Peyer's patch (tissue), 4 donors: ENCODE measurements around the gene CD48. TPM values are rescaled to one million over a fixed set of nuclear protein-coding genes. Genes with fewer than 3 reads are reported as not detected.
A peak's percentile ranks its signal among the peaks of the same experiment; 100 is the strongest.

Experiments
- DNase-seq, 3 donors: peaks; one replicate each; pipeline ENCODE4 v3.0.0-alpha.2; 2017 to 2019
- H3K27ac ChIP-seq, 4 donors: fragments of 200-600 bp; sonication (generic); one replicate each; pipeline ENCODE4 v1.5.1; 2016 to 2019
- H3K27me3 ChIP-seq, 2 donors: fragments of 200-600 bp; sonication (generic); one replicate each; pipeline ENCODE4 v1.5.1; 2019
- H3K36me3 ChIP-seq, 3 donors: fragments of 200-600 bp; sonication (generic); one replicate each; pipeline ENCODE4 v1.5.1; 2016 to 2019
- H3K4me1 ChIP-seq, 4 donors: fragments of 200-600 bp; sonication (generic); one replicate each; pipeline ENCODE4 v1.5.1; 2016 to 2019
- H3K4me3 ChIP-seq, 4 donors: fragments of 200-600 bp; sonication (generic); 1 replicate in 3 of 4; 2 replicates in 1 of 4; pipeline ENCODE4 v1.5.1; 2016 to 2019; ENCODE audit warnings: mild to moderate bottlenecking in 1 of 4
- H3K9me3 ChIP-seq, 4 donors: fragments of 200-600 bp; sonication (generic); one replicate each; pipeline ENCODE4 v1.5.1; 2016 to 2019; ENCODE audit warnings: mild to moderate bottlenecking in 1 of 4
- POLR2A ChIP-seq, 2 donors: fragments of 450-650 bp; IDR thresholded peaks; one replicate each; pipeline ENCODE4 v1.5.1; 2017; ENCODE audit warnings: antibody characterized with exemption in 2 of 2, mild to moderate bottlenecking in 2 of 2, moderate library complexity in 2 of 2
- total RNA-seq, 4 donors: library from RNA; depleted of rRNA; stranded (reverse); fragments of >200 nt; gene quantifications; one replicate each; pipeline ENCODE4 v1.1.0, GENCODE V29; 2016
- TF ChIP-seq, protein P1 (sequence below), 6 experiments: fragments of 450-650 bp in 4 of 6; fragments of 200-600 bp in 2 of 6; sonication (generic) in 1 of 6; IDR thresholded peaks; one replicate each; pipeline ENCODE4 v1.5.1; 2017 to 2019; ENCODE audit warnings: antibody characterized with exemption in 6 of 6, mild to moderate bottlenecking in 3 of 6, moderate library complexity in 1 of 6

Gene CD48
- total RNA-seq, 4 donors from 2014 or later: 1.4 to 84.2 (median 9.9) TPM

- Histone ChIP-seq H3K9me3 (no peaks in the 10 kb centered on the region), H3K4me3 (no peak overlapping the region), H3K36me3 (no peaks in the 10 kb centered on the region), H3K4me1 (peaks cover 0 to 14% (median 0%) of the 10 kb centered on the region in 4 donors), H3K27ac (peak overlapping the region; percentile 46 to 70 (median 56)), H3K27me3 (no peaks in the 10 kb centered on the region)
- TF ChIP-seq POLR2A (IDR thresholded peaks at IDR 0.05): no peak
- TF ChIP-seq, protein P1, sequence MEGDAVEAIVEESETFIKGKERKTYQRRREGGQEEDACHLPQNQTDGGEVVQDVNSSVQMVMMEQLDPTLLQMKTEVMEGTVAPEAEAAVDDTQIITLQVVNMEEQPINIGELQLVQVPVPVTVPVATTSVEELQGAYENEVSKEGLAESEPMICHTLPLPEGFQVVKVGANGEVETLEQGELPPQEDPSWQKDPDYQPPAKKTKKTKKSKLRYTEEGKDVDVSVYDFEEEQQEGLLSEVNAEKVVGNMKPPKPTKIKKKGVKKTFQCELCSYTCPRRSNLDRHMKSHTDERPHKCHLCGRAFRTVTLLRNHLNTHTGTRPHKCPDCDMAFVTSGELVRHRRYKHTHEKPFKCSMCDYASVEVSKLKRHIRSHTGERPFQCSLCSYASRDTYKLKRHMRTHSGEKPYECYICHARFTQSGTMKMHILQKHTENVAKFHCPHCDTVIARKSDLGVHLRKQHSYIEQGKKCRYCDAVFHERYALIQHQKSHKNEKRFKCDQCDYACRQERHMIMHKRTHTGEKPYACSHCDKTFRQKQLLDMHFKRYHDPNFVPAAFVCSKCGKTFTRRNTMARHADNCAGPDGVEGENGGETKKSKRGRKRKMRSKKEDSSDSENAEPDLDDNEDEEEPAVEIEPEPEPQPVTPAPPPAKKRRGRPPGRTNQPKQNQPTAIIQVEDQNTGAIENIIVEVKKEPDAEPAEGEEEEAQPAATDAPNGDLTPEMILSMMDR (IDR thresholded peaks at IDR 0.05): no peak
- DNase-seq: peak in 1 of 3 donors; percentile 46
Observed at GRCh38 chr1:160639652-160640051, 72.0 kb downstream of the CD48 start.

GRCh38 chr1:160638926-160639325, 72.7 kb downstream of the CD48 start:
- Histone ChIP-seq H3K36me3 (no peaks in the 10 kb centered on the region), H3K4me1 (peaks cover 0 to 14% (median 0%) of the 10 kb centered on the region in 4 donors), H3K9me3 (no peaks in the 10 kb centered on the region), H3K27me3 (no peaks in the 10 kb centered on the region), H3K4me3 (no peak overlapping the region), H3K27ac (peak overlapping the region; percentile 46 to 70 (median 56))
- no peak for DNase-seq
- TF ChIP-seq, protein P1 (IDR thresholded peaks at IDR 0.05): no peak
- TF ChIP-seq POLR2A (IDR thresholded peaks at IDR 0.05): no peak

DNA sequence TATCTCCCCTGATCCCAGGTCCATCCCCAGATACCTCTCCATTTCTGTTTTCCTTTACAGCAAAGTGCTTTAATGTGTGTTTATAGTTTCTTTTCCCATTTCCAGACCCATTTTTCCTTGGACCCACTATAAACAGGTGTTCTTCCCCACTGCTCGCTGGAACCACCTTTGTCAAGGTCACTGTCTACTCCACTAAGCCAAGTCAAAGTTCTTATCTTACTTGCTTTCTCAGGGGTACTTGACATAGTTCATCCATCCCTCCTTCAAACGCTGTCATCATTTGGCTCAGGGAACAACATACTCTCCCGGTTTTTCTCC, 73.1 kb downstream of the CD48 start:
- Histone ChIP-seq H3K36me3 (no peaks in the 10 kb centered on the region), H3K27ac (peak overlapping the region; percentile 46 to 70 (median 56)), H3K9me3 (no peaks in the 10 kb centered on the region), H3K27me3 (no peaks in the 10 kb centered on the region), H3K4me1 (peaks cover 0 to 14% (median 0%) of the 10 kb centered on the region in 4 donors), H3K4me3 (no peak overlapping the region)
- TF ChIP-seq, protein P1 (IDR thresholded peaks at IDR 0.05): no peak
- no peak for TF ChIP-seq POLR2A (IDR thresholded peaks at IDR 0.05)
- DNase-seq: no peak

DNA sequence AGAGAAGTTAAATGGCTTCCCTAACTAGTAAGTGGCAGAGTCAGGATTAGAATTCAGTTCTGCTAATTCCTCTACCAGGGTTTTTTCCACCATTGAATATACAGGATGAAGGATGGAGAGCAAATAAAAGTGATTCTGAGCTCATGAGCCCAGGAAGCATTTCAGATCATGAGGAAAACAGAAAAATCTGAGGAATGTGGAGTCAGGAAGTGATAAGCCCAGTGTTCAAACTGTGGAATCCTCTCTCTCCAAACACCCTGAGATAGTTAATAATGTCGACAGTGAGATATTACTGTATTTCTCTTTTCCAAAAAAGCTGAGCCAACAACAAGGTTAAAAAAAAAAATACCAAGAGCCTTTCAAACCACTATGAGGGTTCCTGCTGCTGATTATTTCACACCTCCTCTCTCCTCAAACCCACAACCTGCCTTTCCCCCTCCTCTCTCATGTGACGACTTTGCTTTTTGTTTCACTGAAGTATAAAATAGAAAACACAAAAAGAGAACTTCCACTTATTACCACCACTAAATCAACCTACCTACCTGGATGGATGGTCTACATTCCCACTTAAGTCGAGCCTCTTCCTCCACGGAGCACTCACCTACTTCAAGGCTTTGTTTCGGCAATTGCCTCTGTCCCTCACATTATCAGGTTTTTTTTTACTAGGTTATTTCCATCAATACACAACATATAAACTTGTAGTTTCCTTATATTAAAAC, 73.6 kb downstream of the CD48 start:
- peak in 2 of 3 donors; percentile 50 to 72 for DNase-seq
- TF ChIP-seq POLR2A (IDR thresholded peaks at IDR 0.05): no peak
- TF ChIP-seq, protein P1 (IDR thresholded peaks at IDR 0.05): no peak
- H3K9me3 ChIP-seq: no peaks in the 10 kb centered on the region
- peak overlapping the region; percentile 33 to 70 (median 56) for H3K27ac ChIP-seq
- H3K36me3 ChIP-seq: no peaks in the 10 kb centered on the region
- peaks cover 0 to 14% (median 0%) of the 10 kb centered on the region in 4 donors for H3K4me1 ChIP-seq
- no peak overlapping the region for H3K4me3 ChIP-seq
- no peaks in the 10 kb centered on the region for H3K27me3 ChIP-seq

DNA sequence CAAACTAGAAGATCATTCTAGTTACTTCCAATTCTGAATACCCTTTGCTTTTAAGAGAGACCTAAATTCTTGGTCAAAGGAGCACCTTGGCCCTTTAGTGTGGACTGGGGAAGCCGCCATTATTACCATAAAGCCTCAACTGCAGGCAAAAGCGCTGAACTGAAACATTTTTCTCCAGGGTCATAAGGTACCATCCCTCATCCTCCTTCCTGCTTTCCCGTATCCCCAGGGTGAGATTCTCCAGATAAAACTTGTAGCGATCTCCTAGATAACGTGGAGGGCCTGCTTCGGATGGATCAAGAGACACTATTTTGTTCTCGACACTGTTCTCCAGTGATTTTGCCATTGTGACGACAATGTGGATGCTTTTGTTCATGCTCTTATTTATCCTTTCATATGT, 74.6 kb downstream of the CD48 start:
- H3K4me1 ChIP-seq: peaks cover 0 to 14% (median 0%) of the 10 kb centered on the region in 4 donors
- no peak for DNase-seq
- no peaks in the 10 kb centered on the region for H3K9me3 ChIP-seq
- H3K36me3 ChIP-seq: no peaks in the 10 kb centered on the region
- no peaks in the 10 kb centered on the region for H3K27me3 ChIP-seq
- peak overlapping the region in 1 of 4 donors; percentile 33 for H3K27ac ChIP-seq
- no peak overlapping the region for H3K4me3 ChIP-seq
- no peak for TF ChIP-seq POLR2A (IDR thresholded peaks at IDR 0.05)
- TF ChIP-seq, protein P1 (IDR thresholded peaks at IDR 0.05): no peak
